ENCODE data around the gene CADM2.

GRCh38 chr3:85800676-85801075 lies 841.9 kb downstream of the CADM2 start:
- TF ChIP-seq EZH2 (IDR thresholded peaks at IDR 0.05; ENCODE audit: low read length, unreplicated experiment) (no peak), CTCF (conservative IDR thresholded peaks at IDR 0.05; ENCODE audit: low read depth, low read length) (no peak), EZH2phosphoT487 (IDR thresholded peaks at IDR 0.05; ENCODE audit: borderline replicate concordance, low read length) (no peak)
